Endothelial cell of umbilical vein (primary cell): Measurements from ENCODE around the gene PNPLA3. TPM values are rescaled to one million over a fixed set of nuclear protein-coding genes. Genes with fewer than 3 reads are reported as not detected.

ENCODE experiments used
- BruUV-seq: library from RNA; stranded (reverse); fragments of 400-500 nt; replicated peaks from 2 replicates; lab custom pipeline; 2021; lab: Mats Ljungman, UMichigan
- CTCF ChIA-PET: fragments of 300-600, 350-600 bp; sonication (Branson Sonifier 250); formaldehyde crosslinking; loops from one replicate; lab custom pipeline; 2021; ENCODE audit warnings: antibody characterized with exemption, inconsistent platforms; lab: Charles Lee
- POLR2A ChIA-PET: fragments of 300-600, 350-600 bp; sonication (Branson Sonifier 250); formaldehyde crosslinking; loops from one replicate; lab custom pipeline; 2021; ENCODE audit warnings: antibody characterized with exemption, inconsistent platforms; lab: Charles Lee
- DNase-seq: peaks from one replicate; pipeline ENCODE4 v3.0.0-alpha.2; 2011; ENCODE audit warnings: low read depth, low spot score
- FAIRE-seq: peaks from 2 replicates; lab custom pipeline; 2011; peaks lifted over from hg19 to GRCh38; lab: Jason Lieb, UNC
- H2AFZ ChIP-seq: 2 replicates; pipeline ENCODE4 v1.6.0; 2012; ENCODE audit warnings: low read depth, low read length, control low read depth, inconsistent platforms
- H3K27ac ChIP-seq: 2 replicates; pipeline ENCODE4 v1.5.1; 2011; ENCODE audit warnings: low read depth, mild to moderate bottlenecking, control low read depth, low read length, moderate library complexity; ENCODE audit not compliant: insufficient read depth
- H3K27me3 ChIP-seq, 2 experiments: 2 replicates each; pipeline versions ENCODE4 v1.6.0 to v1.6.1; 2011; ENCODE audit warnings: low read length in 2 of 2, mixed read lengths in 1 of 2; ENCODE audit not compliant: control insufficient read depth in 2 of 2, insufficient read depth in 2 of 2
- H3K36me3 ChIP-seq, 2 experiments: 2 replicates in 1 of 2; 3 replicates in 1 of 2; pipeline ENCODE4 v1.5.1; 2011; ENCODE audit warnings: low read length in 2 of 2, mild to moderate bottlenecking in 1 of 2, moderate library complexity in 1 of 2; ENCODE audit not compliant: control insufficient read depth in 2 of 2, insufficient read depth in 2 of 2; ENCODE audit errors: extremely low read depth in 1 of 2
- H3K4me1 ChIP-seq: 3 replicates; pipeline ENCODE4 v1.5.1; 2011; ENCODE audit warnings: mild to moderate bottlenecking, low read length; ENCODE audit not compliant: control insufficient read depth, insufficient read depth; ENCODE audit errors: extremely low read depth
- H3K4me2 ChIP-seq: 2 replicates; pipeline ENCODE4 v1.6.1; 2011; ENCODE audit warnings: low read length, control low read depth, mixed read lengths; ENCODE audit not compliant: insufficient read depth
- H3K4me3 ChIP-seq, 3 experiments: fragments of 200-600 bp in 1 of 3; sonication (generic), shearing (Covaris generic) in 1 of 3; replicated peaks in 1 of 3; 2 replicates each; pipeline ENCODE4 v1.5.1; 2011 to 2016; ENCODE audit warnings: control low read depth in 3 of 3, low read length in 3 of 3, mild to moderate bottlenecking in 2 of 3, inconsistent platforms in 1 of 3, low read depth in 1 of 3, moderate library complexity in 1 of 3; ENCODE audit not compliant: insufficient read depth in 1 of 3
- H3K79me2 ChIP-seq: 2 replicates; pipeline ENCODE4 v1.6.0; 2012; ENCODE audit warnings: low read length, inconsistent platforms; ENCODE audit not compliant: control insufficient read depth, insufficient read depth
- H3K9ac ChIP-seq: replicated peaks from 2 replicates; pipeline ENCODE3; 2011; ENCODE audit warnings: low read length, control low read depth; ENCODE audit not compliant: insufficient read depth; ENCODE audit errors: extremely low read depth
- H3K9me1 ChIP-seq: replicated peaks from 3 replicates; pipeline ENCODE4 v1.6.0; 2011; ENCODE audit warnings: mild to moderate bottlenecking, low read length; ENCODE audit not compliant: control insufficient read depth, insufficient read depth; ENCODE audit errors: extremely low read depth
- H3K9me3 ChIP-seq: replicated peaks from 2 replicates; pipeline ENCODE4 v1.5.1; 2012; ENCODE audit warnings: low read length, inconsistent platforms; ENCODE audit not compliant: control insufficient read depth, insufficient read depth
- H4K20me1 ChIP-seq: replicated peaks from 2 replicates; pipeline ENCODE3; 2011; ENCODE audit warnings: mild to moderate bottlenecking, low read length; ENCODE audit not compliant: control insufficient read depth, insufficient read depth; ENCODE audit errors: extremely low read depth
- CTCF ChIP-seq, 2 donors: IDR thresholded peaks; 1 replicate in 1 of 2; 2 replicates in 1 of 2; pipeline ENCODE4 v1.5.1; 2011; ENCODE audit warnings: low read length in 2 of 2, mild to moderate bottlenecking in 2 of 2, moderate library complexity in 2 of 2, control low read depth in 1 of 2, inconsistent platforms in 1 of 2, low read depth in 1 of 2; ENCODE audit not compliant: insufficient read depth in 1 of 2; ENCODE audit errors: extremely low read depth in 1 of 2
- EZH2 ChIP-seq: IDR thresholded peaks from 2 replicates; pipeline ENCODE4 v1.6.1; 2012; ENCODE audit warnings: borderline replicate concordance, low read depth, mild to moderate bottlenecking, moderate library complexity, low read length, inconsistent platforms; ENCODE audit not compliant: severe bottlenecking
- FOS ChIP-seq: IDR thresholded peaks from 2 replicates; pipeline ENCODE4 v1.6.1; 2011; ENCODE audit warnings: mild to moderate bottlenecking, low read length, moderate library complexity, borderline replicate concordance; ENCODE audit not compliant: insufficient read depth
- GATA2 ChIP-seq: IDR thresholded peaks from 2 replicates; pipeline ENCODE4 v1.7.0; 2011; ENCODE audit warnings: low read depth, mild to moderate bottlenecking, moderate library complexity, mixed read lengths, low read length; ENCODE audit not compliant: insufficient read length, insufficient read depth
- MAX ChIP-seq: IDR thresholded peaks from 2 replicates; pipeline ENCODE4 v1.6.1; 2011; ENCODE audit not compliant: insufficient read depth, insufficient read length
- MYC ChIP-seq: IDR thresholded peaks from one replicate; pipeline ENCODE4 v1.6.1; 2011; ENCODE audit warnings: mild to moderate bottlenecking, low read depth, low read length
- POLR2A ChIP-seq: IDR thresholded peaks from 2 replicates; pipeline ENCODE4 v1.6.1; 2012; ENCODE audit warnings: low read depth, mild to moderate bottlenecking, control low read depth, low read length
- POLR2AphosphoS5 ChIP-seq: IDR thresholded peaks from 2 replicates; pipeline ENCODE4 v1.6.1; 2012; ENCODE audit warnings: low read depth, mild to moderate bottlenecking, control low read depth, low read length, moderate library complexity; ENCODE audit not compliant: insufficient read depth
- dilution Hi-C: fragments of 300-500 bp; cut with MboI; formaldehyde crosslinking; loops from one replicate; pipeline ENCODE4 v1.15.0; 2019; ENCODE audit warnings: low sequenced_read_pairs; ENCODE audit not compliant: extremely low pct_ligation_motif_present
- intact Hi-C: fragments of 100-400 bp; cut with micrococcal nuclease; formaldehyde crosslinking; loops from one replicate; pipeline ENCODE4 v1.10.0; 2022
- polyA plus RNA-seq, 4 experiments: library from polyadenylated mRNA; depleted of rRNA in 3 of 4; stranded (reverse) in 3 of 4; unstranded in 1 of 4; fragments of >200 nt; gene quantifications; 2 replicates each; pipeline versions ENCODE4 v1.2.1 to v1.2.3, GENCODE V29; 2011 to 2012; ENCODE audit warnings: missing spikeins in 1 of 4
- total RNA-seq: library from RNA; stranded (reverse); gene quantifications from 2 replicates; pipeline ENCODE4 v1.2.3, GENCODE V29; 2021

Gene PNPLA3
- total and polyA plus RNA-seq, 2 donors (not counting 3 experiments of a cell fraction or from before 2014, with no cell fraction given) = 5.3 to 12.3 TPM

- TF ChIP-seq GATA2 (no peak), MYC (no peak), POLR2A (no peak), FOS (no peak)
- dilution Hi-C loops (no loop called here), intact Hi-C loops (loop anchor here (2.0 to 10.0 kb wide), 3 partner anchors 33 to 763 kb away; partner anchors contain the start of genes SAMM50 and TTLL12)
- ChIA-PET POLR2A (no interaction called here), CTCF (interaction anchor here (1.8 to 3.1 kb wide), 3 partner anchors 37 to 704 kb away, joined by 5 to 13 read pairs (median 7); no protein-coding TSS in a partner anchor)
- Histone ChIP-seq H3K27me3 (no peaks in the 10 kb centered on the region), H3K9ac (no peak overlapping the region), H3K79me2 (no peaks in the 10 kb centered on the region), H2AFZ (no peak overlapping the region), H3K4me1 (peaks cover 30% of the 10 kb centered on the region), H4K20me1 (no peaks in the 10 kb centered on the region), H3K4me3 (no peak overlapping the region), H3K4me2 (no peak overlapping the region), H3K9me3 (no peaks in the 10 kb centered on the region), H3K36me3 (no peaks in the 10 kb centered on the region), H3K27ac (no peak overlapping the region), H3K9me1 (no peaks in the 10 kb centered on the region)
- BruUV-seq = no TSS peak
- DNase-seq (no peak), FAIRE-seq (no peak)
Observed at GRCh38 chr22:43922123-43922522, 1.5 kb upstream of the PNPLA3 start.

GRCh38 chr22:43923191-43923590, 414 bp upstream of the PNPLA3 start:
- ChIA-PET CTCF (interaction anchor here (1.0 to 3.1 kb wide), 6 partner anchors 10 to 163 kb away, joined by 3 to 21 read pairs (median 4); no protein-coding TSS in a partner anchor), POLR2A (no interaction called here)
- TF ChIP-seq GATA2 = no peak
- TF ChIP-seq CTCF (IDR thresholded peaks at IDR 0.05; ENCODE audit: extremely low read depth in 1 of 2, insufficient read depth in 1 of 2, low read depth in 1 of 2, low read length in 2 of 2) = no peak
- TF ChIP-seq EZH2 = no peak
- no peak for TF ChIP-seq POLR2AphosphoS5
- TF ChIP-seq FOS = no peak
- TF ChIP-seq POLR2A = no peak
- no peak for TF ChIP-seq MAX
- Histone ChIP-seq H2AFZ (peak overlapping the region; percentile 98), H3K4me2 (peak overlapping the region; percentile 74), H3K9me1 (no peaks in the 10 kb centered on the region), H3K27me3 (no peaks in the 10 kb centered on the region), H3K4me1 (peaks cover 30% of the 10 kb centered on the region), H3K4me3 (peak overlapping the region in 2 of 3 experiments; percentile 36), H3K9me3 (no peaks in the 10 kb centered on the region), H3K79me2 (no peaks in the 10 kb centered on the region), H3K36me3 (no peaks in the 10 kb centered on the region), H3K27ac (peak overlapping the region; percentile 27), H4K20me1 (no peaks in the 10 kb centered on the region), H3K9ac (no peak overlapping the region)
- intact Hi-C loops (loop anchor here (2.0 to 10.0 kb wide), 3 partner anchors 32 to 762 kb away; partner anchors contain the start of genes SAMM50 and TTLL12), dilution Hi-C loops (no loop called here)
- peak; percentile 12 for FAIRE-seq
- peak; percentile 53 for DNase-seq
- no TSS peak for BruUV-seq
